HPDE6-E6E7 (cell line): ENCODE measurements around the gene EIF4A3.

Source experiments
- DNase-seq: peaks from one replicate; pipeline ENCODE4 v3.0.0; 2011; ENCODE audit warnings: missing footprints; ENCODE audit errors: extremely low spot score

Gene EIF4A3

DNA sequence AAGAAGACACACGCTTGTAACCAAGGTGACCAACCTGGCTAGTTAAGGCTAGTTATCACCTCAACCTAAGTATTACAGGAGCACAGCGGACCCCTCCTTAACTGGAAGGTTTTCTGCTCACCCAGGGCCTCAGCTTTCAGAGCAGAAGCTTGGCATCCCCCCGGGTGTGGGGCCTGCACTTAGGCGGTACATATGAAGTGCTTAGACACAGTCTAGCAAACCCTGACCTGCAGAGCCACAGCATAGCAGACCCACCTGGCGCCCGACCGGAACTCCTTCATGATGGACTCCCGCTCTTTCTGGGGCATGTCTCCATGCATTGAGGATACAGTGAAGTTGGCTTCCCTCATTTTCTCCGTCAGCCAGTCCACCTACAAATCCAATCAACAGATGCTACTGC, 9.8 kb downstream of the EIF4A3 start:
- DNase-seq: no peak

DNA sequence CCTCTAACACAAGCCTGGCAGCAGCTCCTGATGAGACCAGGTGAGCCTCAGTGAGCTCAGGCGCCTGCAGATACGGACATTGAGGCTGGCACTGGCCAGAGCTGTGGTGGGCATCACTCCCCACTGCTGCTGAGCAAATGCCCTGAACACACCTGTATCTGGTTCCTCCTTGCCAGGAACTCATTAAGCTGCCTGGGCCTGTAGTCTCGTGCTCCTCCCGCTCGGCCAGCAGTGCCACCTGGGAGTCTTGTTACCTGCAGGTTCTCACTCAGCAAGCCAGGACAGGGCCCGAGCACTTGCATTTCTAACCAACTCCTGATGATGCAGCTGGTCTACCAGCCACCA, 13.3 kb downstream of the EIF4A3 start:
- no peak for DNase-seq

DNA sequence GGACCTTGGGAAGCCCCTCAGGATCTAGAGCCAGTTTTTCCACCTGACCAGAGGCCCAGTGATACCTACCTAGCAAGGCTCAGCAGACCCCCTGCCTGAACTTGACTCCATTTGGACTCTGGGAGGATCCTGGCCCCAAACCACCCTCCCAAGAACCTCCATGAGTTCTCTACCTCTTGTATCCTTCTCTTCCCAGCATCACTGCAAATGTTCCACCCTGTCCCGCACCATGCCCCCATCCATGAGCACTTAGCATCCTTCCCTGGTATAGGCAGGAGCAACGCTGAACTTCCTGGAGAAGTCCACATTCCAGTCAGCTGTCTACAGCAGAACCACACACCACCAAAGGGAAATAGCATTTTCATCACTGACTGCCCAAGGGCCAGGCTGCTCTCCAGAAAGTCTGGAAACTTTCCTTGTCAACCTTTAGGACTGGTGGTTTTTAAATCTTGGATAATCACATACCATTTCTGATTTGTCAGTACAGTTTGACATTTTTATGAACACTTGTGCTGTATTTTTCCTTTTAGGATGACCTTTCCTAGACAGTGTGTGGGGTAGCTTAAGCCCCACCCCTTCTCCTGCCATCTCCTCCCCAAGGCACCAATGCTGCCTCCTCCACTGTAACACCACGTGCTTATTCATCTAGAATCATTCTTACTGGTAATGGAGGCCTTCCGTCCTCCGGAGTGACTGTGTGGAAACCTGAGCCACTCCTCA, 13.9 kb downstream of the EIF4A3 start:
- no peak for DNase-seq

DNA sequence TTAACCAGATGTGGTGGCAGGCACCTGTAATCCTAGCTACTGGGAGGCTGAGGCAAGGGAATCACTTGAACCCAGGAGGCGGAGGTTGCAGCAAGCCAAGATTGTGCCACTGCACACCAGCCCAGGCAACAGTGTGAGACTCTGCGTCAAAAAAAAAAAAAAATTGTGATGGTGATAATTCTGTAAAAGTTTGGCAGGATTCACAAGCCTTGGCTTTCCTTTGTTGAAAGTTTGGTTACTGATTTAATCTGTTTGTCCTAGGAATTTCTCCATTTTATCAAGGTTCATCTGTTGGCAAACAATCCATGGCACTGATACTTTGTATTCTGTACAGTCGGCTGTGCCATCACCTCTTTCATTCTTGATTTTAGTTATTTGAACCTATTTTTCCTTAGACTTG, 15.9 kb downstream of the EIF4A3 start:
- DNase-seq: no peak

DNA sequence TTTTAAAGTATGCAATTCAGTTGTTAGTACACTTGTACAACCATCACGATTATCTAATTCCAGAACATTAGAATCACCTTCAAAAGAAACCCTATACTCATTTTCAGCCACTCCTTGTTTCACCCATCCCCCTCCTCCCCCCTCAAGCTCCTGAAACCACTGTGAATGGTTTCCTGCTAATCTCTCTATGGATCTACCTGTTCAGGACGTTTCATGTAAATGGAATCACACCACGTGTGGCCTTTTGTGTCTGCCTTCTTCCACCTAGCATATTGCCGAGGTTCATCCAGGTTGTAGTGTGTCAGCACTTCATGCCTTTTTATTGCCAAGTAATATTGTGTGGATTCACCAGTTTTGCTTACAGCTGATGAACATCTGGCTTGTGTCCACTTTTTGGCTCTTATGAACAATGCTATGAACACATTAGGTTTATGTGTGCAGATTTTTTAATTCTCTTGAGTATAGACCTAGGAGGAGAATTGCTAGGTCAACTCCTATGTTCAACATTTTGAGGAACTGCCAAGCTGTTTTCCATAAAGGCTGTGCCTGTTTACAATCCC, 17.8 kb downstream of the EIF4A3 start:
- DNase-seq: no peak

DNA sequence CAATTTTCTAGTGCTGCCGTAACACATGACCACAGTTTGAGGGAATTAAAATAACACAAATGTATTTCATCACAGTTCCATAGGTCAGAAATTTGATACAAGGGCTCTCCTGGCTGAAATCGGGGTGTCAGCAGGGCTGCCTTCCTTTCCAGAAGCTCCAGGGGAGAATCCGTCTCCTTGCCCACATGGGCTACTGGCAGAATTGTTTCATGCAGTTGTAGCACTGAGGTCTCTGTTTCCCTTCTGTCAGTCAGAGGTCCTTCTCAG, 20.5 kb downstream of the EIF4A3 start:
- DNase-seq: no peak

DNA sequence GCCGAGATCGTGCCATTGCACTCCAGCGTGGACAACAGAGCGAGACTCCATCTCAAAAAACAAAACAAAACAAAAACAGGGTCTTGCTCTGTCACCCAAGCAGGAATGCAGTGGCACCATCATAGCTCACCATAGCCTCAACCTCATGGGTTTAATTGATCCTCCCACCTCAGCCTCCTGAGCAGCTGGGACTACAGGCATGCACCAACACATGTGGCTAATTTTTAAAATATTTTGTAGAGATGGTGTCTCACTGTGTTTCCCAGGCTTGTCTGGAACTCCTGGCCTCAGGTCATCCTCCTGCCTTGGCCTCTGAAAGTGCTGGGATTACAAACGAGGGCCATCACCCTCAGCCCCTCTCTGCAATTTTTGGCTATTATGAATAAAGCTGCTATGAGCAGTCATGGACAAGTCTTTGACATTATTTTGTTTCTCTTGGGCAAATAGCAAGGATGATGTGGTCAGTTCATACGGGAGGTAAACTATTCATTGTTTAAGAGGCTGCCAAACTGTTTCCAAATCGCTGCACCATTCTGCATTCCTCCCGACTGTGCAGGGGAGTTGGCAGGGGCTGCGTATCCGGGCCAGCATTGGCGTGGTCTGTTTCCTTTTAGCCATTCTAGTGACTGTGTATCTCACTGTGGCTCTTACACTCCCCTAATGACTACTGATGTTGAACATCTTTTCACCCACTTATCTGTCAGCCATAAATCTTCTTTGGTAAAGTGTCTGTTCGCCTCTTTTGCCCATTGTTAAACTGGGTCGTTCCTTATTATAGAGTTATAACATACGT, 21.1 kb downstream of the EIF4A3 start:
- DNase-seq: no peak

DNA sequence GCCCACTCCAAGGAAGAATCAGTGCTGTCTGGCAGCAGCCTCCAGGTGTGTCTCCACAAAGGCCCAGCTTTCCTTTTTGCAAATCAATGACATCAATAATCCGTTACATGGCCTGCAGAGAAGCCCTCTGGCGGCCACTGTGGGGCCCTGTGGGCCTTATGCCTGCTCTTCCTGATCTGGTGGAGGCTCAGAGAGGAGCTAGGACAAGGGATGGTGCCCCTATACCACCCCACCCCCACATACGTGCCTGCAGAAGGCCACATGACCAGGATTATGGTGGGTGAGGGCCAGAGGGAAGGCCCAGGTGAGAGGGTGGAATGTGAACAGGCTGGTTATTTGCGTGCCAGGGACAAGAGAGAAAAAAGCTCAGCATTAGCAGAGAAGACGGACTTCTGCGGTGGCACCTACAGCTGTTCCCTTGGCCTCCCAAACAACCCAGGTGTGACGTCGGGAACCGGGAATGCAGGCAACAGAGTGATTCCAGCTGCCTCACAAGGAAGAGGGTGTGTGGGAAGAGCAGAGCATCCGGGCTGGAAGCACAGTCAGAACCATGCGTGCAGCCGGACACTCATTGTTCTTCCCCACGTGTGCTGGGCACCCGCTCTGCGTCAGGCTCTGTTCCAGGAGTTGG, 22.5 kb downstream of the EIF4A3 start:
- DNase-seq: no peak

DNA sequence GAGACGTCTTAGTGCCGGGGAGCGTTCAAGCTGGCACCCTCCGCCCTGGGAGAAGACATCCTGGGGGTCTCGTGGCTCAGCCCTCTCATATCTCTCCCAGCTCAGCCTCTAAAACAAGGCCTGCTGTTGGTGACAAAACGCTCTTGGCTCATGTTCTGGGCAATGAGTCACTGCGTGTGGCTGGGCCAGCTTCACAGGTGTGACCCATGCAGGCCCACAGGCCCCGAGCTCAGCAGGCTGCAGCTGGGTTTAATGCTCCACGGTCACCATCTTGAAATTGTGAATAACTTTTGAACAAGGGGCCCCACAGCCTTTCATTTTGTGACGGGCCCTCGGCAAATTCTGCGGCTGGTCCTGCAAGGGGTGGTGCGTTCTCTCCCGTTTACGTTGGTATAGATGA, 23.1 kb downstream of the EIF4A3 start:
- DNase-seq: no peak

DNA sequence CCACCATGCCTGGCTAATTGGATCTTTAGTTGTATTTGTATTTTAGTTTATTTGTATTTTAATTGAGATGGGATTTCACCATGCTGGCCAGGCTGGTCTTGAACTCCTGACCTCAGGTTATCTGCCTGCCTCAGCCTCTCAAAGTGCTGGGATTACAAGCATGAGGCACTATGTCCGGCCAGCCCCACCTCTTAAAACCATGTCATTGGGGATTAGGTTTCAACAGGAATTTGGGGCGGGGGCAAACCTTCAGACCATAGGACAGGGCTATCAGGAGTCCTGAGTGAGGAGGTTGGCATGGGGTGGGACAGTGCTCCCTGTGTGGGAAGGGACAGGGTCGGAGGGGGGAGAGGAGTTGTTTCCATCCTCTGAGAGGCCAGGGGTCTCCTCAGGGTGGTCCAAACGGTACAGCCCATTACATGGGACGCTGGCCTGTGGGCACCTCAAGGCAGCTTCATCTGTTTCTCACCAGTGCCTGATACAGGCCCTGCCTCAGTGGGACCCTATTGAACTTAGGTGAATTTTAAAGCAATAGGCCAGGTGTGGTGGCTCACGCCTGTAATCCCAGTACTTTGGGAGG, 23.9 kb downstream of the EIF4A3 start:
- DNase-seq: no peak

DNA sequence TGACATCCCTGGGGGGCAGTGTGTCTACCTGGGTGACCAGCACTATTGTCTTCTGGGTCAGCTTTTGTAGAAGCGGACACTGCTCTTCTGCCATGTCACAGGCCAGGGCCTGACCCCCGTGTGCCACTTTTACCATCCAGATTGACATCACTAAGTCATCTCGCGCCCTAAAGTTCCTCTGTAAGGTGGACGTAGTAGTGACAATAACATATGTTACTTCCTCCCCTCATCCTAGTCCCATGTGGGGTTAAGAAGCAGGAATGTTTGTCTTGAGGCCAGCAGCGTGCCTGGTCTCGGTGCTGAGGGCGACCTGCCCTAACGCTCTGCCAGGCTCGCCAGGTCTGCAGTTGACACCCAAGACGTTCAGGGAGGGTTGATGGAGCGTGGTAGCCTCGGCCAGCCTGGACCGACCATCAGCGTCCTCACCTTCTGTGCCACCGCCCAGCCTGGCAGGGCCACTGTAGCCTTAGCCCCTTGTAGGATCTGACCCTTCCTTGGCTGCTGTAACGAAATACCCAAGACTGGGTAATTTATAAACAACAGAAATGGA, 24.8 kb downstream of the EIF4A3 start:
- DNase-seq: no peak

DNA sequence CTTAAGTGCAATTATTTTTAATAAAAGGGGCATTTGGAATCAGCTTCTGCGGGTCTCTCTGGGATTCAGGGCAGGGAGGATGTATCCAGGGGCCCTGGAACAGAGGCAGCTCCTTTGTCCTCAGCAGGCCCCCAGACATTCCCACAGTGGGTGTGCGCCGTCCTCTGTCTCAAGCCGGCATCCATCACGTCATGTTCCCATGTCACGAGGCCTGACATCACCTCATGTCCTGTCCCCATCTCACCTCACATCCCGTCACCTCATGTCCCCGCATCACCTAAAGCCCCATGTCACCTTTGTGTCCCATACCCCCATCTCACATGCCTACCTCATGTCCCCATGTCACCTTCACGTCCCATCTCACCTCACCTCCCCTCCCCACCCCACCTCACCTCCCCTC, 27.1 kb downstream of the EIF4A3 start:
- no peak for DNase-seq

DNA sequence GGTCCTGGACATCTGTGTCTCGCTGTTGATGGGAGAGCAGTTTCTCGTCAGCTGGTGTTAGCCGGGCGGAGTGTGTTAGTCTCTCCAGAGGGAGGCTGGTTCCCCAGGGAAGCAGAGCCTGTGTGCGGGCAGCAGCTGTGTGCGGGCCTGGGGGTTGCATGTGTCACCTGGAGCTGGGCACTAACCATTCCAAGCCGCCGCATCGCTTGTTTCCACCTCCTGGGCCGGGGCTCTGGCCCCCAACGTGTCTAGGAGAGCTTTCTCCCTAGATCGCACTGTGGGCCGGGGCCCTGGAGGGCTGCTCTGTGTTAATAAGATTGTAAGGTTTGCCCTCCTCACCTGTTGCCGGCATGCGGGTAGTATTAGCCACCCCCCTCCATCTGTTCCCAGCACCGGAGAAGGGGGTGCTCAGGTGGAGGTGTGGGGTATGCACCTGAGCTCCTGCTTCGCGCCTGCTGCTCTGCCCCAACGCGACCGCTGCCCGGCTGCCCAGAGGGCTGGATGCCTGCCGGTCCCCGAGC, 27.6 kb downstream of the EIF4A3 start:
- DNase-seq: no peak

DNA sequence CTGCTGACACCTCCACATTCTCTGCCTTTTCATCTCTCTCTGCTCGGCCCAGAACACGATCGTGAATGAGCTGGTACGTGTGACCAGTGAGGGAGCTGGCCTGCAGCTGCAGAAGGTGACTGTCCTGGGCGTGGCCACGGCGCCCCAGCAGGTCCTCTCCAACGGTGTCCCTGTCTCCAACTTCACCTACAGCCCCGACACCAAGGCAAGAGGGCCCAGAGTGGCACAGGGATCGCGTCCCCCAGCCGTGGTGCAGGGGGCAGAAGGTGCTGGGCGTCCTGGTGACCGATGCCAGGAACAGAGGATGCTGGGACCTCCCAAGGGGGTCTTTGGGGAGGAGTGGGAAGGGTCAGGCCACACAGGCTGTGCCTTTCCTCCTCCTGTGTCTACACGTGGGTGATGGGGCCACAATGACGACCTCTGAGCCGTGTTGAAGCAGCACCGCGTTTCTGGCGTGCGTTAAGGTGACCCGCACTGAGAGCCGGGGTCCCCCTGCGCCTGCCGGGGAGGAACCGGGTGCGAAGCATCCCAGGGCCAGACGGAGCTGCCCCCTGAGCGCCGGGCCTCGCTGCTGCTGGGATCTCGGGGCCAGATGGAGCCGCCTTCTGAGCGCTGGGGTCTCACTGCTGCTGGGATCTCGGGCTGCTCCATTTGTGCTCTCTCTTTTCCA, 28.2 kb downstream of the EIF4A3 start:
- DNase-seq: no peak

DNA sequence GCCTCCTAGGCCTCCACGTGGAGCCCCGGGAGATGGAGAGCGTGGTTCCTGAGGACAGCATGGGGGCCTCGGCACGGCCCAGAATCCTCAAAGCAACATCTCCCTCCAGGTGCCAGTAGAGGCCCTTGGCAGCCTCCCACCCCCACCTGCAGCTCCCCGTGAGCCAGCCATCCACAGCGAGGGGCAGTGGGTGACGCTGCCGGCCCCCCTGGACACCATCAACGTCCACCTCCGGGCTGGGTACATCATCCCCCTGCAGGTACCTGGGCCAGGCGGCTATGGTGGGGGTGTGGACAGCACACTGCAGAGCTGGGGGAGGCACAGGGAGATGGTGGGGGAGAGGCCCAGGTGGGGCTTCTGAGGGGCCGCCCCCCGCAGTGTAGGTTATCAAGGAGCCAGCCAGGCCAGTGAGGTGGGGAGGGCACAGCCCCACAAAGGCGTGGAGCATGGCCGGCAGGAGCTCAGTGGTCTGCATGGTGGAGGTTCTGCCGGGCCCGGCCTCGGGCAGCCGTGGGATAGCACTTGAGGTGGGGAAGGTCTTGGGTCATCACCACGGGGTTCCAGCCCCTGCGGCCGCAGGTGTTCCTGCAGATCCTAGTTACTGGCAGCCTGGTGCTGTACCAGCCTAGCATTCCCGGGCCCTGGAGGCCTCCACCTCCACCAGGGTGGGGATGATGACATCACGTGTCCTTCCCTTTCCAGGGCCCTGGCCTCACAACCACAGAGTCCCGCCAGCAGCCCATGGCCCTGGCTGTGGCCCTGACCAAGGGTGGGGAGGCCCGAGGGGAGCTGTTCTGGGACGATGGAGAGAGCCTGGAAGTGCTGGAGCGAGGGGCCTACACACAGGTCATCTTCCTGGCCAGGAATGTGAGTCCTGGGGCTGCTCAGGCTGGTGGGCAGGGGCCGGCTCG, 29.2 kb downstream of the EIF4A3 start:
- no peak for DNase-seq

DNA sequence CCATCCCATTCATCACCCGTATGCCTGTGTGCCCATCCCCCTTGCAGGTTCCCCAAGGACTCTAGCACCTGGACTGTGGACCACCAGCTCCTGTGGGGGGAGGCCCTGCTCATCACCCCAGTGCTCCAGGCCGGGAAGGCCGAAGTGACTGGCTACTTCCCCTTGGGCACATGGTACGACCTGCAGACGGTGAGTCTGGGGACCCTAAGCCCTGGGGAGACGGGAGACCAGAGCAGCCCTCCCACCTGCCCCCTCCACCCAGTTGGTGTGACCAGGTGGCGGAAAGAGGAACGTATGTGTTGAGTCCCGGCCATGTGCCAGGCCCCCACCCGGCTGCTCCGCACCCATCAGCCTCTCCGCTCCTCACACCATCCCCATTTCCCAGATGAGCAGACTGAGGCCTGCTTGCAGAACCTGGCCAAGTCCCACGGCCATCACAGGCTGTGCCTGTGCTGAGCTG, 30.0 kb downstream of the EIF4A3 start:
- no peak for DNase-seq

DNA sequence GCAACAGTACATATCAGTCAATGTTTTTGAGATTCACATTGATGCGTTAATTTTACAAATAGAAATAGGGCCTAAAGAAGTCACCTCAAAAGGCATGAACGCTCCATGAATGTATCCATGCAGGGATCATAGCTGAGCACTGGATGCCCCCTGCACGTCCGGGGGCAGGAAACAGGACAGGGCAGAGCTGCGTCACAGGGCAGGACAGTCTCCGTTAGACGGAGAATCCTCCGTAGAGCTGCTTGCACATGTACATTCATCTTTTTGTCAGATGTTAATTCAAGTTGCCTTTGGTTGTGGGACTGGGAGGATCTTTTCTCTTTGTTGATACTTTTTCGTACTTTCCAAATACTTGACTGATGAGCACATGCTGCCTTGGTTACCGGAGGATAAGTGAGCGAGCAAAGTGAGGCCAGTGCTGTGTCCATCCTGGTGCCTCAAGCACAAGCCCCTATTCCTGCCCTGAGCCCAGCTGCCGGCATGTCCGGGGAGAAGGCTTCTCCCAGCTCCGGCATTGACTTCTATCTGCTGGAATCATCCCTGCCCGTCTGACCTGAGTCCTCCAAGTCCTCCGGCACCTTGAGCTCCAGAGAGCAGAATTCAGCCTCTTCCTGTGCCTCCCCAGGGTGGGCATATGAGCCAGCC, 30.5 kb downstream of the EIF4A3 start:
- no peak for DNase-seq

DNA sequence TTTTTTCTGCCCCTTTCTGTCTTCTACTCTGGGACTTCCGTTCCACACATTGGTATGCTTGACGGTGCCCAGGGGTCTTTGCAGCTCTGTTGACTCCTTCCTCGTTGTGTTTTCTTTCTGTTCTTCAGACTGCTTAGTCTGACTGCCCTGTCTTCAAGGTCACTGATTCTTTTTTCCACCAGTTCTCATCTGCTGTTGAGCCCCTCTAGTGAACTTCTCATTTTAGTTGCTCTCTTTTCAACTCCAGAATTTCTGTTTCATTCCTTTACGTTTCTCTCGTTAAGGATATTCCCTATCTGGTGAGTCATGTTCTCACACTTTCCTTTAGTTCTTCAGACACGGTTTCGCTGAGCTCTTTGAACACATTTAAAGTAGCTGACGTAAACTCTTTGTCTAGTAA, 31.8 kb downstream of the EIF4A3 start:
- no peak for DNase-seq

DNA sequence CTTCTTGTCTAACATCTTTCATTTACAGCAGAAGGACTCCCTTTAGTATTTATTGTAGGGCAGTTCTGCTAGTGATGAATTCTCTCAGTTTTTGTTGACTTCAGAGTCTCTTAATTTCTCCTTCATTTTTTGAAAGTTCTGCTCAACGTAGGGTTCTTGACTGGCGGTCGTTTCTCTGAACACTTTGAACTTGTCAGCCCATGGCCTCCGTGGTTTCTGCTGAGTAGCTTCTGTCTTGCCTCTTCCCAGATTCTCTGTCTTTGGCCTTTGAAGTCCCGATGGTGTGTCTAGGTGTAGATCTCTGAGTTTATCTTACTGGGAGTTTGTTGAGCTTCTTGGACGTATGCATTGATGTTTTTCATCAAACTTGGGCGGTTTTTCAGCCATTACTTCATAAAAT, 32.2 kb downstream of the EIF4A3 start:
- DNase-seq: no peak

DNA sequence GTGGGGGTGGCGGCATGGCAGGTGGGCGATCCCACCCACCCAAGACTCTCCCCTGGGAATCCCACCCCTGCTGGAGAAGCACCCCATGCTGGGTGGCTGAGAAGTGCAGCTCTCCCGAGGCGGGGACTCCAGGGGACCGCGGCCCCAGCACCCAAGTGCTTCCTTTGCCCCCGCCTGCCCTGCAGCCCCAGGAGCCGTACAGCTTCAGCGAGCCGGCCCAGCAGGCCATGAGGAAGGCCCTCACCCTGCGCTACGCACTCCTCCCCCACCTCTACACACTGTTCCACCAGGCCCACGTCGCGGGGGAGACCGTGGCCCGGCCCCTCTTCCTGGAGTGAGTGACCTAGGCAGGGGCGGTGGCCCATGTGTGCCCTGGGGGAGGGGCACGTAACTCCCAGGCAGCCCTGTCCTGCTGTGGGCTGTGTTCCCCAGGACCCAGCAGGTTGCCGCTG, 33.9 kb downstream of the EIF4A3 start:
- no peak for DNase-seq
